Measurements from ENCODE around the gene PPP4R3A. TPM values are rescaled to one million over a fixed set of nuclear protein-coding genes. Genes with fewer than 3 reads are reported as not detected.

Gene PPP4R3A
- total and polyA plus RNA-seq, 3 donors from 2014 or later, result 106 to 132 (median 113) TPM

- H3K9me3 ChIP-seq, result no peaks in the 10 kb centered on the region
- no peak overlapping the region for H3K4me3 ChIP-seq
- DNase-seq, result no peak
- peaks cover 13% of the 10 kb centered on the region for H3K4me1 ChIP-seq
- intact Hi-C loops (cut with DNase I; ENCODE audit: low total_unique reads), result no loop called here
- no peak for TF ChIP-seq CTCF (IDR thresholded peaks at IDR 0.05)
- TF ChIP-seq POLR2A (IDR thresholded peaks at IDR 0.05), result no peak
- H3K27ac ChIP-seq, result peak overlapping the region in 1 of 2 donors; percentile 73
- no peaks in the 10 kb centered on the region for H3K36me3 ChIP-seq (ENCODE audit: low read depth, missing control alignments)
- 90 to 94% methylated on average over 1 of the region's 1 CpG for WGBS, 2 donors
- H3K27me3 ChIP-seq, result no peaks in the 10 kb centered on the region
Observed at GRCh38 chr14:91456283-91456682, 53.8 kb downstream of the PPP4R3A start.

GRCh38 chr14:91454580-91454979 lies 55.5 kb downstream of the PPP4R3A start:
- no peak for DNase-seq
- H3K4me3 ChIP-seq, result no peak overlapping the region
- peaks cover 13% of the 10 kb centered on the region for H3K4me1 ChIP-seq
- no peak for TF ChIP-seq POLR2A (IDR thresholded peaks at IDR 0.05)
- TF ChIP-seq CTCF (IDR thresholded peaks at IDR 0.05), result no peak
- H3K27me3 ChIP-seq, result no peaks in the 10 kb centered on the region
- no peaks in the 10 kb centered on the region for H3K36me3 ChIP-seq (ENCODE audit: low read depth, missing control alignments)
- 80 to 85% methylated on average over 3 of the region's 3 CpGs for WGBS, 2 donors
- H3K27ac ChIP-seq, result peak overlapping the region in 1 of 2 donors; percentile 73
- intact Hi-C loops (cut with DNase I; ENCODE audit: low total_unique reads), result no loop called here
- no peaks in the 10 kb centered on the region for H3K9me3 ChIP-seq

- Histone ChIP-seq H3K36me3 (ENCODE audit: low read depth, missing control alignments) (no peaks in the 10 kb centered on the region), H3K4me3 (no peak overlapping the region), H3K4me1 (peaks cover 13% of the 10 kb centered on the region), H3K9me3 (no peaks in the 10 kb centered on the region), H3K27ac (peak overlapping the region in 1 of 2 donors; percentile 73), H3K27me3 (no peaks in the 10 kb centered on the region)
- DNase-seq, result no peak
- TF ChIP-seq POLR2A (IDR thresholded peaks at IDR 0.05) (no peak), CTCF (IDR thresholded peaks at IDR 0.05) (no peak)
- intact Hi-C loops (cut with DNase I; ENCODE audit: low total_unique reads), result no loop called here
Observed at GRCh38 chr14:91454155-91454554, 56.0 kb downstream of the PPP4R3A start.

GRCh38 chr14:91453744-91454143 lies 56.4 kb downstream of the PPP4R3A start:
- DNase-seq, result no peak
- H3K4me1 ChIP-seq, result peaks cover 13% of the 10 kb centered on the region
- no peak overlapping the region for H3K4me3 ChIP-seq
- no peaks in the 10 kb centered on the region for H3K27me3 ChIP-seq
- WGBS, 2 donors, result 77 to 87% methylated on average over 5 of the region's 5 CpGs
- no peaks in the 10 kb centered on the region for H3K36me3 ChIP-seq (ENCODE audit: low read depth, missing control alignments)
- no peak for TF ChIP-seq CTCF (IDR thresholded peaks at IDR 0.05)
- no peak for TF ChIP-seq POLR2A (IDR thresholded peaks at IDR 0.05)
- no peak overlapping the region for H3K27ac ChIP-seq
- no peaks in the 10 kb centered on the region for H3K9me3 ChIP-seq
- intact Hi-C loops (cut with DNase I; ENCODE audit: low total_unique reads), result no loop called here

- no peaks in the 10 kb centered on the region for H3K27me3 ChIP-seq
- no peak overlapping the region for H3K4me3 ChIP-seq
- no peaks in the 10 kb centered on the region for H3K36me3 ChIP-seq (ENCODE audit: low read depth, missing control alignments)
- intact Hi-C loops (cut with DNase I; ENCODE audit: low total_unique reads), result no loop called here
- no peak for TF ChIP-seq CTCF (IDR thresholded peaks at IDR 0.05)
- no peak for TF ChIP-seq POLR2A (IDR thresholded peaks at IDR 0.05)
- no peak for DNase-seq
- no peaks in the 10 kb centered on the region for H3K4me1 ChIP-seq
- WGBS, 2 donors, result 86 to 87% methylated on average over 6 of the region's 6 CpGs
- no peaks in the 10 kb centered on the region for H3K9me3 ChIP-seq
- no peak overlapping the region for H3K27ac ChIP-seq
Observed at GRCh38 chr14:91444335-91445020, 65.6 kb downstream of the PPP4R3A start.

All from testis (tissue), 3 donors.